GM15510 (cell line): Measurements from ENCODE around the gene CDC42SE1.

Experiments
- POLR2A ChIP-seq: IDR thresholded peaks from 3 replicates; pipeline ENCODE4 v1.6.1; 2011; ENCODE audit warnings: borderline replicate concordance; ENCODE audit not compliant: insufficient read length; ENCODE audit errors: extremely low read depth

Gene CDC42SE1

DNA sequence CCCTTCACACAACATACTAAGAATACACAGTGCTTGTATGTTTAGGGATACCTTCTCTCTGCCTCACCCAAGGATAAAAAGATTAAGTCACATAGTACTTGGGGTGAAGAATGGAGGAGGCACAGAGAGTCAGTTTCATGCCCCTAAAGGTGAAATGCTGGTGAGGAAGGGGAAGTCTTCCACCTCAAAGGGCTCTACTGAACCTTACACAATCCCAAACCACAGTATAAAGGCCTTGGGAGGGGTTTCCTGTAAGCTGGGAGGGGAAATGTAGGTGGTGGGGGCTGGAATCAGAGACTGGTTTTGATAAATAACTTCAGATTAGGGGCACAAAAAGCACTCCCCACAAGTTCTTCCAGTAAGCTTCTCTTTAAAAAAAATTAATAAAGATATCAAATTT is 56.2 kb downstream of the CDC42SE1 start:
- TF ChIP-seq POLR2A, result no peak

DNA sequence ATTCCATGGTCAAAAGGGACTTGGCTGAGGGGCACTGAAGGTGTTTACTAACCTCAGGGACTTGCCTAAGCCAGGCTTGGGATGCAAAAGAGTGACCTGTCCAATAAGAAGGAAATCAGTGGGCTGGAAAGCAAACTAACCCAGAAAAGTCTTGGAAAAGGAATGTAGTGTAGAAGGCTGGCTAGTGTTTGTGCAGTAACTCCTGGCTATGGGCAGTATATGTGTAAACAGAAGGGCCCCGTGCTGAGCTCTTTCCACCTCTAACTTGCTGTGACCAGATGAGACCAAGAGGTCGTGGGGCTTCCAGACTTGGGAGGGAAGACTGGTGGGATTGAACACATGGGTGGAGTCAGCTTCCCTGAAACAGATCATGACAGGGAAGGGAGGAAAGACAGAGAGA is 56.8 kb downstream of the CDC42SE1 start:
- TF ChIP-seq POLR2A, result no peak

DNA sequence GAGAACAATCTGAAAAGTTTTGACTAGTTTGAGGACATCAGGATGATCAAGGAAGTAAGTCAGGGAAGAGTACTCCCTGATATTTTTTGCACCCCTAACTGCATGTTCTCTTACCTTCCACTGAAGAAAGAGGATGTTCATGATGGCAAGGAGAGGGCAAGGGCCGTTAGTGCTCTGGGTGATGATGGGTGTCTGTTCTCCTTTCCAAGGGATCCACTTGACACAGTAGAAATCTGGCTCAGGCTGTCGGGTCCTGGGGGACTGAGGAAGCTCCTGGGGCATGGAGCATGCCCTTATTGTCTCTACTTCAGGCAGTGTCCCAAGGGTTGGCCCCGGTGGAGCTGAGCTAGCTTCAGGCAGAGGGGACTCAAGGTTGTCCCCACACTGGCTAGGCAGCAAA is 57.4 kb downstream of the CDC42SE1 start:
- no peak for TF ChIP-seq POLR2A

DNA sequence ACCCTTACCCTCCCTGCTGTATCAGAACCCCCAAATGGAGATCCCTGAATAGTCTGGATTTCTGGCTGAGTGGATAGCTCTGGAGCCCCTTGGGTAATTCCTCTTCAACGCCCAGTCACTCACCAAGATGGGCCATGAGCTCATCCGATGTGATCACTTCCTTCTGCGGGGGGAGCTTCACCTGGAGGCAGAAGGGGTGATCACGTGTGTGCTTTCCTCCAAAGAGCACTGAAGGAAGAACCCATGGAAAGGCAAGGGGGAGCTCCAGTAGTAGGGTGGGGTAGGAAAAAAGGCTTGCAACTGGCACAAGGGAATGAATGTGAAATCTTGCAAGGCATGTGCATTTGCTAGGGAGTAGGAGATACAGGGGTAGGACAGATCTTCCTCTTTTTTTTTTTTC is 57.8 kb downstream of the CDC42SE1 start:
- TF ChIP-seq POLR2A, result no peak
